WI38 (cell line): ENCODE measurements around the gene PANX3.

Source experiments
- H3K4me3 ChIP-seq: 2 replicates; pipeline ENCODE4 v1.5.1; 2011; ENCODE audit warnings: low read depth, mild to moderate bottlenecking, control low read depth, low read length
- TF ChIP-seq, protein P1 (sequence below): IDR thresholded peaks from 2 replicates; pipeline ENCODE4 v1.5.1; 2012; ENCODE audit warnings: low read depth, mild to moderate bottlenecking, control low read depth, low read length

The PANX3 gene

GRCh38 chr11:124657904-124658303 lies 46.7 kb downstream of the PANX3 start:
- TF ChIP-seq, protein P1, sequence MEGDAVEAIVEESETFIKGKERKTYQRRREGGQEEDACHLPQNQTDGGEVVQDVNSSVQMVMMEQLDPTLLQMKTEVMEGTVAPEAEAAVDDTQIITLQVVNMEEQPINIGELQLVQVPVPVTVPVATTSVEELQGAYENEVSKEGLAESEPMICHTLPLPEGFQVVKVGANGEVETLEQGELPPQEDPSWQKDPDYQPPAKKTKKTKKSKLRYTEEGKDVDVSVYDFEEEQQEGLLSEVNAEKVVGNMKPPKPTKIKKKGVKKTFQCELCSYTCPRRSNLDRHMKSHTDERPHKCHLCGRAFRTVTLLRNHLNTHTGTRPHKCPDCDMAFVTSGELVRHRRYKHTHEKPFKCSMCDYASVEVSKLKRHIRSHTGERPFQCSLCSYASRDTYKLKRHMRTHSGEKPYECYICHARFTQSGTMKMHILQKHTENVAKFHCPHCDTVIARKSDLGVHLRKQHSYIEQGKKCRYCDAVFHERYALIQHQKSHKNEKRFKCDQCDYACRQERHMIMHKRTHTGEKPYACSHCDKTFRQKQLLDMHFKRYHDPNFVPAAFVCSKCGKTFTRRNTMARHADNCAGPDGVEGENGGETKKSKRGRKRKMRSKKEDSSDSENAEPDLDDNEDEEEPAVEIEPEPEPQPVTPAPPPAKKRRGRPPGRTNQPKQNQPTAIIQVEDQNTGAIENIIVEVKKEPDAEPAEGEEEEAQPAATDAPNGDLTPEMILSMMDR, result no peak
- no peak overlapping the region for H3K4me3 ChIP-seq

GRCh38 chr11:124658501-124658900 lies 47.3 kb downstream of the PANX3 start:
- TF ChIP-seq, protein P1, result no peak
- no peak overlapping the region for H3K4me3 ChIP-seq

- TF ChIP-seq, protein P1, result no peak
- no peak overlapping the region for H3K4me3 ChIP-seq
Measured at GRCh38 chr11:124658986-124659385, 47.8 kb downstream of the PANX3 start.

GRCh38 chr11:124661553-124661952 lies 50.3 kb downstream of the PANX3 start:
- H3K4me3 ChIP-seq, result no peak overlapping the region
- TF ChIP-seq, protein P1, result no peak

- TF ChIP-seq, protein P1, result no peak
- no peak overlapping the region for H3K4me3 ChIP-seq
Measured at GRCh38 chr11:124662106-124662505, 50.9 kb downstream of the PANX3 start.

DNA sequence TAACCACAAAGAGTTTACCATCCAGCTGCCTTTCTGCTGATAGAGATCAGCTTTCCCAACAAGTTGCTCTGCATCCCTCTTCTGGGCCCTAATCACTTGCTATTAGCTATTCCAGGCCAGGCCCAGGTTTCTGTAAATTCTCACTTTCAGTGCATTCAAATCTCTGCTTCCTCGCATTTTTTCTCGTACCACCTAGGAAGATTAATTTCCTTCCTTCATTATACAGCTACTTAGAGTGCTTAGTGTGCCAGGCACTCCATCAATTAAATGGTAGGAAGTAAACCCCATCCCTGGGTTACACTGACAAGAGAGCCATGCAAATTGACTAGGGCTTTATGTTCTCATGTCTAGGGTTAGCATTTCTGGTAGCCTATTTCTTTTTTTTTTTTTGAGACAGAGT lies 52.6 kb downstream of the PANX3 start:
- no peak overlapping the region for H3K4me3 ChIP-seq
- TF ChIP-seq, protein P1, result no peak

GRCh38 chr11:124667601-124668000 lies 56.4 kb downstream of the PANX3 start:
- H3K4me3 ChIP-seq, result no peak overlapping the region
- TF ChIP-seq, protein P1, result no peak
